Mucosa of gallbladder (tissue), 1 donor: ENCODE measurements around the gene TP53INP2. TPM values are rescaled to one million over a fixed set of nuclear protein-coding genes. Genes with fewer than 3 reads are reported as not detected.
"Not testable (repeated sequence)": the region's sequence is repeated elsewhere in the genome, so short reads cannot be mapped to it uniquely, and the experiment has no call there.

Experiments
- DNase-seq: peaks from one replicate; pipeline ENCODE4 v3.0.0-alpha.2; 2020; ENCODE audit warnings: low spot score
- total RNA-seq: library from RNA; stranded (reverse); gene quantifications from one replicate; pipeline ENCODE4 v1.2.1, GENCODE V29; 2021
- donor health status: DM: no; HTN: no; CAD: no.

TP53INP2 gene, protein sequence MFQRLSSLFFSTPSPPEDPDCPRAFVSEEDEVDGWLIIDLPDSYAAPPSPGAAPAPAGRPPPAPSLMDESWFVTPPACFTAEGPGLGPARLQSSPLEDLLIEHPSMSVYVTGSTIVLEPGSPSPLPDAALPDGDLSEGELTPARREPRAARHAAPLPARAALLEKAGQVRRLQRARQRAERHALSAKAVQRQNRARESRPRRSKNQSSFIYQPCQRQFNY
- 59.1 TPM for total RNA-seq

DNA sequence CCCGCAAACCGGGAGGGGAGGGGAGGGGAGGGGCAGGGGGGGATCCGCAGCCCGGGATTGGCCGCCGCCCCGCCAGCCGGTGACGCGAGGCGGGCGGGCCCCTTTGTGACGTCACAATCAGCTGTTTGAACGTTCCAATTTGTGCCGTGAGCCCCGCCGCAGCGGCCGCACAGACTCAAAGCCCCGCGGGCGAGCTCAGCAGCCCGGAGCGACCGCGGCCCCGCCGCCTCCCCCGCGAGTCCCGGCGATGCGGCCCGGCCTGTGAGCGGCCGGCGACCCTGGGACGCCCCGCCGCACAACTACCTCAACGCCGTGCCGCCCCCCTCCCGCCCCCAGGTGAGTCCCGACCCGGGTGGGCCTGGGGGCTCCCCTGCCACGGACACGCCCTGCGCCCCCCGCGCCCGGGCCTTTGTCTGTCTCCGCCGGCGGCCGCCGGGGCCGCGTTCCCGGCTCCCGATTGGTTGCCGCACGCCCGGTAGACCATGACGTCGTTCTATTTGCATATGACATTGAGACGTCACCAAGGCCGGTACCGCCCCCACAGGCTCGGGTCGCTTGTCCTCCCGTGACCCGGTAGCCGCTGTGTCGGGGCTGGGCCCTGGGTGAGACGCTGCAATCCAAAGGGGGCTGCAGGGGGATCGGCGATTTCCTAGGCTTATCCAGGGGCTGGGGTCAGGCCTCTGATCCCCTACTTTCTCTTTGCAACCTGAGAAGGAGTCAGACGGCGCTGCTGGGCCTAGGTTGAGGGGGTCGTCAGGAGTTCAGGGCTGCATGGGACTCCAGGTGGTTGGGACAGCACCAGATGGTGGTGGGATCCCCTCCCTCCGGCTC lies at the start of gene TP53INP2:
TP53INP2 (plus strand) TSS at position 168 of the 831 bp plus-strand sequence. CDS start 4,396 bp downstream, outside the sequence.
- DNase-seq: peak; percentile 93

DNA sequence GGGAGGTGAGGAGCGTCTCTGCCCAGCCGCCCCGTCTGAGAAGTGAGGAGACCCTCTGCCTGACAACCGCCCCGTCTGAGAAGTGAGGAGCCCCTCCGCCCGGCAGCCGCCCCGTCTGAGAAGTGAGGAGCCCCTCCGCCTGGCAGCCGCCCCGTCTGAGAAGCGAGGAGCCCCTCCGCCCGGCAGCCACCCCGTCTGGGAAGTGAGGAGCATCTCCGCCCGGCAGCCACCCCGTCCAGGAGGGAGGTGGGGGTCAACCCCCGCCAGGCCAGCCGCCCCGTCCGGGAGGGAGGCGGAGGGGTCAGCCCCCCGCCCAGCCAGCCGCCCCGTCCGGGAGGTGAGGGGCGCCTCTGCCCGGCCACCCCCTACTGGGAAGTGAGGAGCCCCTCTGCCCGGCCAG lies 45.5 kb upstream of the TP53INP2 start:
- DNase-seq: not testable (repeated sequence)

DNA sequence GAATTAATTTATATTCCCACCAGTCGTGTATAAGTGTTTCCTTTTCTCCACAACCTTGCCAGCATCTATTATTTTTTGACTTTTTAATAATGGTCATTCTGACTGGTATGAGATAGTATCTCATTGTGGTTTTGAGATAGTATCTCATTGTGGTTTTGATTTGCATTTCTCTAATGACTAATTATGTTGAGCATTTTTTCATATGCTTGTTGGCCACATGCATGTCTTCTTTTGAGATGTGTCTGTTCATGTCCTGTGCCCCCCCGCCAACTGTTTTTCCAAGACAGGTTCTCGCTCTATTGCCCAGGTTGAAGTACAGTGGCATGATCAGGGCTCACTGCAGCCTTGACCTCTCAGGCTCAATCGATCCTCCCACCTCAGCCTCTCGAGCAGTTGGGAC lies 42.3 kb upstream of the TP53INP2 start:
- DNase-seq: not testable (repeated sequence)

DNA sequence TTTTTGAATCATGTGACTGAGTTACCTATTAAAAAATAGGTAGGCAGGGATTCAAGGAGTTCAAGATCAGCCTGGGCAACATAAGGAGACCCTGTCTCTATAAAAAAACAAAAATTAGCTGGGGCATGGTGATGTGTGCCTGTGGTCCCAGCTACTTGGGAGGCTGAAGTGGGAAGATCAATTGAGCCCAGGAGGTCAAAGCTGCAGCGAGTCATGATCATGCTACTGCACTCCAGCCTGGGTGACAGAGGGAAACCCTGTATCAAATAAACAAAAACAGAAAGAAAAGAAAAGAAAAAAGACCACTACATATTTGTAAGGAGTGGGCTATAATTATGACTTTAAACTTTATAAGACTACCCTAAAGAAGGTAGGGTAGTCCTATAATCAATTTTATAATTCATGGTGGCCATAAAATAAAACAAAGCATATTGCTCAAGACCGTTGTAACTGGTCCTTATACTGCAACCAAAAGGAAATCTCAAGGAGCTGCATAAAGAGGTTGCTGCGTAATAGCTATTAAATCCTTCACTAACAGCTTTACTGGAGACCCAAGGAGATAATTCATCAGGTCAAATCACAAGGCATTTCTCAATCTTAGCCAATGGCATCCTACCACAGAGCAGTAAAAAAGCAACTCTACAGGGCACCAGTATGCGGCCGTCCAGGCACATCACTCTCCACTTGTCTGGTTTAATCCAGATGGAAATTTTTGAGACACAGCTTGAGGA lies 40.8 kb upstream of the TP53INP2 start:
- no peak for DNase-seq

DNA sequence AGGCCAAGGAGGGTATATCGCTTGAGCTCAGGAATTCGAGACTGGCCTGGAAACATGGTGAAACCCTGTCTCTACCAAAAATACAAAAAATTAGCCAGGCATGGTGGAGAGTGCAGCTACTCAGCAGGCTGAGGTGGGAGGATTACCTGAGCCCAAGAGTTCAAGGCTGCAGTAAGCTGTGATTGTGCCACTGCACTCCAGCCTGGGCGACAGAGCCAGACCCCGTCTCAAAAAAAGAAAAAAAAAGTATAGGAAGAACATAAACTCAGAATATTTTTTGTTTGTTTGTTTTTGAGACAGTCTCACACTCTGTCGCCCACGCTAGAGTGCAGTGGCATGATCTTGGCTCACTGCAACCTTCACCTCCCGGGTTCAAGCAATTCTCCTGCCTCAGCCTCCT lies 39.4 kb upstream of the TP53INP2 start:
- not testable (repeated sequence) for DNase-seq

DNA sequence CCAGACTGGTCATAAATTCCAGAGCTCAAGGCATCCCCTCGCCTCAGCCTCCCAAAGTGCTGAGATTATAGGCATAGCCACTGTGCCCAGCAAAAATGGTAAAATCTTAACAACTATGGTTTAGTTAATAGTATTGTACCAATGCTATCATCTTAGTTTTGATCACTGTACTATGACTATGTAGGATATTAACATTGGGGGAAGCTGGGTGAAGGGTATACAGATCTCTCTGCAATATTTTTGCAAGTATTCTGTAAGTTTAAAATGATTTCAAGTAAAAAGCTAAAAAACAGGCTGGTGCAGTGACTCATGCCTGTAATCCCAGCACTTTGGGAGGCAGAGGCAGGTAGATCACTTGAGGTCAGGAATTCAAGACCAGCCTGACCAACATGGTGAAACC lies 35.0 kb upstream of the TP53INP2 start:
- DNase-seq: no peak

DNA sequence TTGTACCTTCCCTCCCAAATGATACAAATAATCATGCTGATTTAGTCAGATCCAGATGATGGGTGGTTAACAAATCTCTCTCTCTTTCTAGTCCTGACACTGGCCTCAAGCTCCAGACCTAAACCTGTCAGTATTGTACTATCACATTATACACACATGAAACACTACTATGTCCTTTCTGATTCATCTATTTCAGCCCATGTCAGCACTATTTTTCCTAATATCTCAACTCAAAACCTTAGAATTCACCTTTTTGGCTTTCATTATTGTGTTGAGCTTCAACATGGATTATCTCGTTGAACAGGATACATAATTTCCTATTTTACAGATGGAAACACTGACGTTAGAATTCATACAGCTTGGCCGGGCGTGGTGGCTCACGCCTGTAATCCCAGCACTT lies 30.7 kb upstream of the TP53INP2 start:
- DNase-seq: no peak

DNA sequence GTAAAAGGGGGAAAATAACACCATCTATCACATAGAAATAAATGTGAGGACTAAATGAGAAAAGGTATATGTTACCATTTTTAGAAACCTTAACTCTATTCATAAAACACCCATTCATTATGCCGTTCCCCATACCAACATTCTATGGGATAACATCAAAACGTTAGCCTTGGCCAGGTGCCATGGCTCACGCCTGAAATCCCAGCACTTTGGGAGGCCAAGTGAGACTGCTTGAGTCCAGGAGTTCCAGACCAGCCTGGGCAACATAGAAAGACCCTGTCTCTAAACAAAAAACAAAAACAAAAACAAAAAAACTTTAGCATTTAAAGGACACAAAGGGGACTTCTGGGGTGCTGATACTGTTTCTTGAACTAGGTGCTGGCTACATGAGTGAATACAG lies 28.6 kb upstream of the TP53INP2 start:
- DNase-seq: no peak

DNA sequence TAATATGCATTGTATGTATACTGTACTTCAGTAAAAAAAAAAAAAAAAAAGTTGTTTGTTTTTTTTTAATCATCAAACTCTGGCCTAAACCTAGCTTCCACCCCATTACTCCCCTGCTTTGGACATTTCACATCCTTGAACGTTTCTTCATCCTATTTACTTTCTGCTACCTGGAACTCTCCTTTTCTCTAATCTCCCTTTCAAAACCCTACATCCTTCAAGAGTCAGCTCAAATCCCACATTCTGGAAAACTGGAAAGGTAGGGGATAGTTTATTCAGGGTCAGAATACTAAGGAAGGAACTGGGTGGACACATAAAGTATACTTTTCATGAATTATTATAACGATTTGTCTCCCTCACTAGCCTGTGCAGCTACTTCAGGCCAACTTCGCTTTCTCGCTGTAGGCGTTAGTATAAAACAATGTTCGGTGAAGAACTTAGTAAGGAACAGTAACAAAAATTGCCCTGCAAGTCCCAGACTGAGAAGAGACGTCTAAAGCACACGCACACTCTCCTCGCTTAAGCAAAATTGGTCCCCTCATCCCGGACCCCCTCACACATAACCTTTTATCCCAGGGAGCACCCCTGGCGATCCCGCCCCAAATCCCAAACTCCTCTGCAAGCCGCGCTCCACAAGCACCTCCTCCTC lies 28.0 kb upstream of the TP53INP2 start:
- DNase-seq: no peak

DNA sequence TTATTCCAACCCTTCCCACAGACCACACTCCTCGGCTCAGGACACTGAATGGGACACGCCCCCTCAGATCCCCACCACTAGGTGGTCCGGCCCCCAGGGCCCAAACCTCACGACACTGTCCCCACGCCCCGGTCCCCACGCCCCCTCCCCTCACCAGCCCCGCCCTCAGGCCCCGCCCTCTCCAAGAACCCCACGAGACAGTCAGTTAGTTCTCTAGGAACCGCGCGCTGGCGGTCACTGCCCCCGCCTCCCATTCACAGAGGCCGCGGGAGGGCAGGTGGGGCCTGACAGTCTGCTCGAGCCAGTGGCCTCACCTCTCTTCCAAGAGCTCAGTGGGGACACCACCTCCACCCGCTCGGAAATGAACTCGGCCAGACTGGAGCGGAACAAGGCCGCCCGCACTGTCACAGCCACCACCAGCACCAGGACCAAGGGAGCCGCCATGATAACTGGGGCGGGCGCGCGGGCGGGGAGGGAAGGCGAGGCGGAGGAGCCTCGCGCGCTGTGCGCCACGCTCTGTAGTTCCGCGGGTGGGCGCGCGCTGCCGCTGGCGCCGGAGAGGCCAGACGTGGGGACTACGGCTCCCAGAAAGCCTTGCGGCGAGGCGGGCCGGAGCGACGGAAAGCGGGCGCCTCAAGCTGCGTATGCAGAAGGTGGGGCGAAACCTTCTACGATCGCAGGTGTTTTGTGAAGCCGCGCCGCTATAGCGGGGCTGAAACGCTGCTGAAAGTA lies 27.3 kb upstream of the TP53INP2 start, which contains the start of gene PIGU:
PIGU (minus strand) TSS at position 451 of the 732 bp plus-strand sequence; CDS start at position 444, 7 bp downstream.
- DNase-seq: peak; percentile 97

DNA sequence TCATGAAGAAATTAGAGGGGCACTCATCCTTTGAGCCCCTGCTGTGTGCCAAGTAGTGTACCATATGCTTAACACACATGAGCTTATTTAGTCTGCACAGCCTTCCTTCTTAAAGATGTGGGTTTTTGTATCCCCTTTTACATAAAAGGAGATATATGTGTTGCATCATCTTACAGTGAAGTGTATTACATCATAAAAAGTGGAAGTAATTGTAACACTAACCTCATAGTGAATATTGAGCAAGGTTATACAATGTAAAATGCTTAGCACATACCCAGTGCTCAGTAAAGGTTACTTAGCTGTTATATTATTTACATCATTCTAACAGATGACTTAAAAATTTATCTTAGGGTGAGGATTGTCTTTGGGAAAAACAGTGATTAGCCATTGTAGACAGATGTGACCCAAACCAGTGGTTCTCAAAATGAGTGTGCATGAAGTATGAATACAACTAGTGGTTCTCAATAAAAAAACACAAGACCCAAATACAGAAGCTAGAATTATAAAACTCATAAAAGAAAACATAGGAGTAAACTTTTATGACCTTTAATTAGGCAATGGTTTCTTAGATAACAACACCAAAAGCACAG lies 23.5 kb upstream of the TP53INP2 start:
- no peak for DNase-seq

DNA sequence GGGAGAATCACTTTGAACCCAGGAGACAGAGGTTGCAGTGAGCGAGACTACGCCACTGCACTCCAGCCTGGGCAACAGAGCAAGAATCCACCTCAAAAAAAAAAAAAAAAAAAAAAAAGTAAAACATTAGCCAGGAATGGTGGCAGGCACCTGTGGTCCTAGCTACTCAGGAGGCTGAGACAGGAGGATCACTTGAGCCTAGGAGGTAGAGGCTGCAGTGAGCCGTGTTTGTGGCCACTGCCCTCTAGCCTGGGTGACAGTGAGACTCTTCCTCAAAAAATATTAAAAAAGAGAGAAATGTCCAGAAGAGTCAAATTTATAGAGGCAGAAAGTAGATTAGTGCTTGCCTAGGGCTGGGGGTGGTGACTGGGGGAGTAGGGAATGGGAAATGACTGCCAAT lies 20.5 kb upstream of the TP53INP2 start:
- no peak for DNase-seq

DNA sequence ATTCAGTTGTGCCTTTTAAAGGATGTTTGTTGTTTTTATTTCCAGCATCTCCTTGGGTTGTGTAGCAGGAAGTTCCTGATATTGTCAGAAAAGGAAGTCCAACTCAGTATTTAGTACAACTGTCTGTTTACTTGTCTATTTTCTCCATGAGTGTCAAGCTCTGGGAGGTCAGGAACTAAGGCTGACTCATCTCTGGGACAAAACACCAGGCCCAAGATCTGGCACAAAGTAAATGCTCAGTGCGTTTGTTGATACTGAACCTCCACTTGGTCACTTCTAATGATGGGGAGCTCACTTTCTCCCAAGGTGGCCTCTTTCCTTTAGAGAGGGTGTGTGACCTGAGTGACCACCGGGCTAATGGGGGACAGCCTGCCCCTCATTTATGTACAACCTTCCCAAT lies 14.7 kb upstream of the TP53INP2 start:
- no peak for DNase-seq

DNA sequence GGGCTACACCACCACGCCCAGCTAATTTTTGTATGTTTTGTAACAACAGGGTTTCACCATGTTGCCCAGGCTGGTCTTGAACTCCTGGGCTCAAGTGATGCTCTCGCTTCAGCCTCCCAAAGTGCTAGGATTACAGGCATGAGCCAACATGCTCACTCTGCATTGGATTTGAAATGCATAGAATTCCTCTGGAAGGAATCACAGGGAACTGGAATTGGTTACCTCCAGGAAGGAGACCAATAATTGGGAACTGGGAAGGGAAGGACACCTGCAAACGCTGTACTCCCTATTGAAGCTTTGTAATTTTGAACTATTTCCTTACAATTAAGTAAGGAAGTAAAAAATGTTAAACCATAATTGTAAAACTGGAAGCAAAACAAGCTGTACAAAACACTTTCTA lies 12.3 kb upstream of the TP53INP2 start:
- no peak for DNase-seq

DNA sequence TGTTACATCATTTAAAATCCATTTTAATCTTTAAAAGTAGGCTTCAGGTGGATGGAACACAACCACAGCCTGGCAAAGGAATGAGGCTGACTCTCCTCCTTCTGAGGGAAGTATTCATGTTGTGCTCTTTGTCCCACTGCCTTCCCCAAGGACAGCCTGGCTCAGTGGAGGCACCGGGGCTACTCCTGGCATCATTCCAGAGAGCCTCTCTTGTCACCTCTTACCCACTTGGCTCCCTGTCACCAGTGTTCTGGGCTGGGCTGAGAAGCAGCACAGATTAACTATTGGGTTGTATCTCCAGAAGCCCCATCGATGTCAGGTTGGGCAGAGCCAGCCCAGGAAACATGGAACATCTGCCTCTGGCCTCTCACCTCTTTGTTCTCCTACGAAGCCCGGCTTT lies 10.7 kb upstream of the TP53INP2 start:
- no peak for DNase-seq

DNA sequence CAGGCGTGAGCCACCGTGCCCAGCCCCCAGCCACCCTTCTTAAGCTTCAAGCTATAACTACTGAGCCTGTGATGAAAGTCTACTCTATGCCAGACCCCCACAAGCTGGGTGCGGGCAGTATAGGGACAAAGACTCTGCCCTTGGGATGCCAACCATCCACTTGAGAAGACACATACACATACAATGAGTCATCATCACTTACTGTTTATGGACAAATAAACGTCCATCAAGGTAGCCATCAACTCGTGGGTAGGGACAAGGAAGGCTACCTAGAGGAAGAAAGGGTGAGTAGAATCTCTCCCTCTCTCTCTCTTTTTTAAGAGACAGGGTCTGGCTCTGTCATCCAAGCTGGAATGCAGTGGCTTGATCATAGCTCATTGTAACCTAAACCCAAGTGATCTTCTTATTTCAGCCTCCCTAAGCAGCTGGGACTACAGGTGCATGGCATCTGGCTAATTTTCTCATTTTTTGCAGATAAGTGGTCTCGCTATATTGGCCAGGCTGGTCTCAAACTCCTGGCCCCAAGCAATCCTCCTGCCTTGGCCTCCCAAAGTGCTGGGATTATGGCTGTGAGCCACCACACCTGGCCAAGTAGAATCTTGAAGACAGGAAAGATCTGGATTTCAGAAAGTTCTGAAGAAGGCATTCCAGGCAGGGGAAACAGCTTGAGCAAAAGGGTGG lies 2.6 kb upstream of the TP53INP2 start:
- DNase-seq: no peak

DNA sequence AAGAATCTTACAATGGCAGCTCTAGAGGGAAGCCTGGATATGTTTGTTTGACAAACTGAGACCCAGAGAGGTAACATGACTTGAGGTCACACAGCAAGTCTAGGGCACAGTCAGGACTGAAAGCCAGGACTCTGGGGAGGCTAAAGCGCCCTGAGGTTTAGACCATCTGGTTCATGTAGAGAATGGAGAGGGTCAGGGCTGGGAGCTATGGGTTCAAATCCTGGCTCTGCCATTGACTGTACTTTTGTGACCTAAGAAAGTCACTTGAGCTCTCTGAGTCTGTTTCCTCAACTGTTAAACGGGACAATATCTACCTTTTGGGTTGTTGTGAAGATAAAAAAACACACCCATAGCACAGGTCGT lies 1.1 kb upstream of the TP53INP2 start:
- no peak for DNase-seq

DNA sequence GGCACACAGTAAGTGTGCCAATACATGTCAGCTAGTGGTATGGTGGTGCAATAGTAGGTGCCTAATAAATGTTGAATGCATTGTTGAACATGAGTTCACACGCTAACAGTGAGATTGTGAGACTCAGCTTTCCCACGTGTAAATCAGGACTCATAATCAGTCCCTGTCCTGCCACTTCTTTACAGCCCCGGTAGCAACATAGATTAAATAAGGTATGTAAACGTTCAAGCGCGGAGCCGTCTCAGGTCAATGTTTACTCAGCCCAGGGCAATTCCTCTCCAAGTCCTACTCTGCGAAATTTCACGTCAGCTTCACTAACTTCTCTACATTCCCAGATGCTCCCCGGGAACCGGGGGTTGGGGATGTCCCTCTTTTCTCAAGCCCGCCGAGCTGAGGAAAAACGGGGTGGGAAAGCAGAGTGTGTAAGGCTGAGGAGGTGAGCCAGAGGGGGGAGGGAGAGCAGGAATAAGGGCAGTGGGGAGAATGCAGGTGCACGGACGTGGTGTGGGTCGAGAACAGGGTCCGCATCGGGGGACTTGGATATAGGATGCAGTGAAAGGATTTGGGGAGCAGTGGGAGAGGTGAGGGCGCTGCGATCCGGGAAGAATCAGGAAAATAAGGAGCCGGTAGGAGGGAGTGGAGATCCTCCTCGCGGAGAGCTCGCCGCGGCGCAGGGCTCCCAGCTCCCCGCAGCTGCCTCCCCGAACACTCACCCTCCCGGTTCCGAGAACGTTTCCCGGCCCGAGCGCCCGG lies 544 bp upstream of the TP53INP2 start:
- DNase-seq: peak; percentile 18

DNA sequence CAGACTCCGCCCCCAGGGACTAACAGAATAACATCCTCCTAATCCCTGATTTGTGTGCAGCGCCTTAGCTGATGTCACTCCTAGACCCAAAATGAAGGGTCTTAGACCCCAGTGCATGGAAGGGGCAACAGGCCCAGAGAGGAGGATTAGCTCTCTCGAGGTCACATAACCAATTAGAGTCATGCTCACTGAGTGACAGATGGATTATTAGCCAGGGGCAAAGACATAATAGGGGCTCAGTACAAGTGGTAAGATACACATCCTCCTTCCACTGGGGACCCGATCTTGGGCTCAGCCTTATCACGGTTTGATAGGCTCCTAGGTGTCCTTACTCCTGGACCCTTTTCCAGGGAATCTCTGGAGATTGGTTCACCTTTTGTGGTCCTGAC lies 858 bp downstream of the TP53INP2 start:
- no peak for DNase-seq
